ENCODE results near the gene PPP2R5C.

- TF ChIP-seq, protein P1, sequence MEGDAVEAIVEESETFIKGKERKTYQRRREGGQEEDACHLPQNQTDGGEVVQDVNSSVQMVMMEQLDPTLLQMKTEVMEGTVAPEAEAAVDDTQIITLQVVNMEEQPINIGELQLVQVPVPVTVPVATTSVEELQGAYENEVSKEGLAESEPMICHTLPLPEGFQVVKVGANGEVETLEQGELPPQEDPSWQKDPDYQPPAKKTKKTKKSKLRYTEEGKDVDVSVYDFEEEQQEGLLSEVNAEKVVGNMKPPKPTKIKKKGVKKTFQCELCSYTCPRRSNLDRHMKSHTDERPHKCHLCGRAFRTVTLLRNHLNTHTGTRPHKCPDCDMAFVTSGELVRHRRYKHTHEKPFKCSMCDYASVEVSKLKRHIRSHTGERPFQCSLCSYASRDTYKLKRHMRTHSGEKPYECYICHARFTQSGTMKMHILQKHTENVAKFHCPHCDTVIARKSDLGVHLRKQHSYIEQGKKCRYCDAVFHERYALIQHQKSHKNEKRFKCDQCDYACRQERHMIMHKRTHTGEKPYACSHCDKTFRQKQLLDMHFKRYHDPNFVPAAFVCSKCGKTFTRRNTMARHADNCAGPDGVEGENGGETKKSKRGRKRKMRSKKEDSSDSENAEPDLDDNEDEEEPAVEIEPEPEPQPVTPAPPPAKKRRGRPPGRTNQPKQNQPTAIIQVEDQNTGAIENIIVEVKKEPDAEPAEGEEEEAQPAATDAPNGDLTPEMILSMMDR (IDR thresholded peaks at IDR 0.05): no peak
- TF ChIP-seq POLR2A (IDR thresholded peaks at IDR 0.05) (no peak), EP300 (IDR thresholded peaks at IDR 0.05) (no peak)
Observed at GRCh38 chr14:101726295-101726953, 35.1 kb upstream of the PPP2R5C start.

All from tibial nerve (tissue), 4 donors.